ENCODE results near the gene RFNG. TPM values are rescaled to one million over a fixed set of nuclear protein-coding genes. Genes with fewer than 3 reads are reported as not detected.

The RFNG gene
- total RNA-seq, 1 experiment from 2014 or later: 52.0 TPM

DNA sequence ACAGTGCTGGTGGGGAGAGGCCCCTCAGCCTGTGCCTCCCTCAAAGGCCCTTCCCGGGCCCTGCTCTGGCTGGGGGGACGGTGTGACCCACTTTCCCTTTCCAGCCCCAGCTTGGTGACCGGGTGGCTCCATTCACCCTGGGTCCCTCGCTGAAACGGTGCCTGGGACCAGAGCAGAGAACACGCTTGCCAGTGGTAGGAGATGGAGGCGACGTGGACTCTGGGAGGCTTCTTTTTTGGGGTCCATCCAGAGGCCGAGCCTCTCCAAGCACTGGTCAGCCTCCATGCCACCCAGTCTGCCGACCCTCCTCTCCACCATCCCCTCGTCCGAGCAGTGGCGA, 36.7 kb downstream of the RFNG start:
- POLR2A ChIA-PET: no interaction called here
- H4K20me1 ChIP-seq (ENCODE audit: insufficient read depth): no peaks in the 10 kb centered on the region; the same call in 1 of the 2 replicates
- no peak overlapping the region for H2AFZ ChIP-seq (ENCODE audit: low read depth, low read length, poor library complexity, severe bottlenecking)
- H3K27me3 ChIP-seq (ENCODE audit: insufficient read depth, low read length): no peaks in the 10 kb centered on the region
- intact Hi-C loops (cut with micrococcal nuclease): no loop called here
- TF ChIP-seq, protein P1, sequence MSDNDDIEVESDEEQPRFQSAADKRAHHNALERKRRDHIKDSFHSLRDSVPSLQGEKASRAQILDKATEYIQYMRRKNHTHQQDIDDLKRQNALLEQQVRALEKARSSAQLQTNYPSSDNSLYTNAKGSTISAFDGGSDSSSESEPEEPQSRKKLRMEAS (IDR thresholded peaks at IDR 0.05): no peak
- H3K4me1 ChIP-seq (ENCODE audit: control insufficient read depth in 1 of 2, insufficient read depth in 2 of 2, low read length in 2 of 2): peaks cover 15 to 18% of the 10 kb centered on the region in 2 experiments; a peak in 3 of 4 replicates
- no peaks in the 10 kb centered on the region for H3K9me3 ChIP-seq (ENCODE audit: control insufficient read depth in 1 of 2, insufficient read depth in 1 of 2, low read depth in 1 of 2, low read length in 2 of 2)
- ATAC-seq (0 out of 2 replicates have a peak, but pooled peaks have one; percentile 3), DNase-seq (ENCODE audit: low read depth, low spot score) (no peak)
- no peak overlapping the region for H3K4me3 ChIP-seq (replicated peaks in 1 of 2; ENCODE audit: low read depth in 1 of 2, low read length in 2 of 2)
- H3K36me3 ChIP-seq (ENCODE audit: control insufficient read depth in 1 of 2, insufficient read depth in 2 of 2, low read length in 2 of 2): peaks cover 0 to 10% of the 10 kb centered on the region in 2 experiments; a peak in 1 of 4 replicates
- no peaks in the 10 kb centered on the region for H3K9me2 ChIP-seq (ENCODE audit: insufficient read depth)
- H3K4me2 ChIP-seq (ENCODE audit: low read length): no peak overlapping the region
- no TSS peak for BruUV-seq (replicated peaks)
- CTCF ChIA-PET: no interaction called here
- H3K9ac ChIP-seq (ENCODE audit: low read length): no peak overlapping the region
- H3K27ac ChIP-seq (ENCODE audit: low read depth, low read length): no peak overlapping the region; the same call in 1 of the 2 replicates
- RAD21 ChIA-PET (ENCODE audit: low non-redundant PET in 1 of 2, low total read pairs in 2 of 2, uncharacterized antibody in 2 of 2, unreplicated experiment in 2 of 2): no interaction called here
- H3K79me2 ChIP-seq (ENCODE audit: insufficient read depth, low read length): peaks cover 7% of the 10 kb centered on the region; the same call in 1 of the 2 replicates

DNA sequence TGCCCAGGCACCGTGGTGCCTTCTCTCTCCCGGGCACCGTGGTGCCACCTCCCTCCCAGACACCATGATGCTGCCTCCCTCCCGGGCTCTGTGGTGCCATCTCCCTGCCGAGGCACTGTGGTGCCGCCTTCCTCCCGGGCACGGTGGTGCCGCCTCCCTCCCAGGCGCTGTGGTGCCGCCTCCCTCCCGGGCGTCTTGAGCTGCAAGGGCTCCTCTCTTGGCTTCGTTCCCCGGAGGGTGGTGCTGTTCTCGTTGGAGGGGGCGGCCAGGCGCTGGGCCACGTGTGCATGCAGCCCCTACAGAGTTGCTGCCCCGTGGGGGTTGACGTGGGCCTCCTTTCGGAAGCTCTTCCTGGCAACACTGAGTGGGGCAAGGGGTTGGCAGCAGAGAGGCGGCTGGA, 37.2 kb downstream of the RFNG start:
- Histone ChIP-seq H3K9ac (ENCODE audit: low read length) (no peak overlapping the region), H3K9me2 (ENCODE audit: insufficient read depth) (no peaks in the 10 kb centered on the region), H3K4me2 (ENCODE audit: low read length) (no peak overlapping the region), H3K27me3 (ENCODE audit: insufficient read depth, low read length) (no peaks in the 10 kb centered on the region), H3K36me3 (ENCODE audit: control insufficient read depth in 1 of 2, insufficient read depth in 2 of 2, low read length in 2 of 2) (peaks cover 0 to 10% of the 10 kb centered on the region in 2 experiments; a peak in 1 of 4 replicates), H3K4me3 (replicated peaks in 1 of 2; ENCODE audit: low read depth in 1 of 2, low read length in 2 of 2) (no peak overlapping the region), H3K4me1 (ENCODE audit: control insufficient read depth in 1 of 2, insufficient read depth in 2 of 2, low read length in 2 of 2) (peaks cover 10 to 13% of the 10 kb centered on the region in 2 experiments; a peak in 2 of 4 replicates), H3K79me2 (ENCODE audit: insufficient read depth, low read length) (peaks cover 3% of the 10 kb centered on the region; the same call in 1 of the 2 replicates), H2AFZ (ENCODE audit: low read depth, low read length, poor library complexity, severe bottlenecking) (no peak overlapping the region), H3K9me3 (ENCODE audit: control insufficient read depth in 1 of 2, insufficient read depth in 1 of 2, low read depth in 1 of 2, low read length in 2 of 2) (no peaks in the 10 kb centered on the region), H4K20me1 (ENCODE audit: insufficient read depth) (no peaks in the 10 kb centered on the region), H3K27ac (ENCODE audit: low read depth, low read length) (no peak overlapping the region; the same call in 1 of the 2 replicates)
- intact Hi-C loops (cut with micrococcal nuclease): no loop called here
- ATAC-seq (0 out of 2 replicates have a peak, but pooled peaks have one; percentile 13), DNase-seq (ENCODE audit: low read depth, low spot score) (no peak)
- no peak for TF ChIP-seq ZNF274 (IDR thresholded peaks at IDR 0.05; ENCODE audit: low read depth, low read length)
- TF ChIP-seq EGR1 (IDR thresholded peaks at IDR 0.05; ENCODE audit: low read depth): no peak
- no peak for TF ChIP-seq CBX3 (IDR thresholded peaks at IDR 0.05; ENCODE audit: low read depth)
- no peak for TF ChIP-seq SP1 (IDR thresholded peaks at IDR 0.05; ENCODE audit: low read depth)
- TF ChIP-seq, protein P2, sequence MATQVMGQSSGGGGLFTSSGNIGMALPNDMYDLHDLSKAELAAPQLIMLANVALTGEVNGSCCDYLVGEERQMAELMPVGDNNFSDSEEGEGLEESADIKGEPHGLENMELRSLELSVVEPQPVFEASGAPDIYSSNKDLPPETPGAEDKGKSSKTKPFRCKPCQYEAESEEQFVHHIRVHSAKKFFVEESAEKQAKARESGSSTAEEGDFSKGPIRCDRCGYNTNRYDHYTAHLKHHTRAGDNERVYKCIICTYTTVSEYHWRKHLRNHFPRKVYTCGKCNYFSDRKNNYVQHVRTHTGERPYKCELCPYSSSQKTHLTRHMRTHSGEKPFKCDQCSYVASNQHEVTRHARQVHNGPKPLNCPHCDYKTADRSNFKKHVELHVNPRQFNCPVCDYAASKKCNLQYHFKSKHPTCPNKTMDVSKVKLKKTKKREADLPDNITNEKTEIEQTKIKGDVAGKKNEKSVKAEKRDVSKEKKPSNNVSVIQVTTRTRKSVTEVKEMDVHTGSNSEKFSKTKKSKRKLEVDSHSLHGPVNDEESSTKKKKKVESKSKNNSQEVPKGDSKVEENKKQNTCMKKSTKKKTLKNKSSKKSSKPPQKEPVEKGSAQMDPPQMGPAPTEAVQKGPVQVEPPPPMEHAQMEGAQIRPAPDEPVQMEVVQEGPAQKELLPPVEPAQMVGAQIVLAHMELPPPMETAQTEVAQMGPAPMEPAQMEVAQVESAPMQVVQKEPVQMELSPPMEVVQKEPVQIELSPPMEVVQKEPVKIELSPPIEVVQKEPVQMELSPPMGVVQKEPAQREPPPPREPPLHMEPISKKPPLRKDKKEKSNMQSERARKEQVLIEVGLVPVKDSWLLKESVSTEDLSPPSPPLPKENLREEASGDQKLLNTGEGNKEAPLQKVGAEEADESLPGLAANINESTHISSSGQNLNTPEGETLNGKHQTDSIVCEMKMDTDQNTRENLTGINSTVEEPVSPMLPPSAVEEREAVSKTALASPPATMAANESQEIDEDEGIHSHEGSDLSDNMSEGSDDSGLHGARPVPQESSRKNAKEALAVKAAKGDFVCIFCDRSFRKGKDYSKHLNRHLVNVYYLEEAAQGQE (IDR thresholded peaks at IDR 0.05; ENCODE audit: low read depth): no peak
- no peak for TF ChIP-seq TCF7L2 (IDR thresholded peaks at IDR 0.05; ENCODE audit: borderline replicate concordance, extremely low read depth, insufficient read depth, insufficient read length)
- no peak for TF ChIP-seq POLR2A (IDR thresholded peaks at IDR 0.05; ENCODE audit: borderline replicate concordance, extremely low read depth, insufficient read depth, insufficient read length)
- TF ChIP-seq SIN3A (IDR thresholded peaks at IDR 0.05; ENCODE audit: low read depth): no peak
- no peak for TF ChIP-seq POLR2AphosphoS5 (IDR thresholded peaks at IDR 0.05; ENCODE audit: low read depth, low read length)
- TF ChIP-seq, protein P3, sequence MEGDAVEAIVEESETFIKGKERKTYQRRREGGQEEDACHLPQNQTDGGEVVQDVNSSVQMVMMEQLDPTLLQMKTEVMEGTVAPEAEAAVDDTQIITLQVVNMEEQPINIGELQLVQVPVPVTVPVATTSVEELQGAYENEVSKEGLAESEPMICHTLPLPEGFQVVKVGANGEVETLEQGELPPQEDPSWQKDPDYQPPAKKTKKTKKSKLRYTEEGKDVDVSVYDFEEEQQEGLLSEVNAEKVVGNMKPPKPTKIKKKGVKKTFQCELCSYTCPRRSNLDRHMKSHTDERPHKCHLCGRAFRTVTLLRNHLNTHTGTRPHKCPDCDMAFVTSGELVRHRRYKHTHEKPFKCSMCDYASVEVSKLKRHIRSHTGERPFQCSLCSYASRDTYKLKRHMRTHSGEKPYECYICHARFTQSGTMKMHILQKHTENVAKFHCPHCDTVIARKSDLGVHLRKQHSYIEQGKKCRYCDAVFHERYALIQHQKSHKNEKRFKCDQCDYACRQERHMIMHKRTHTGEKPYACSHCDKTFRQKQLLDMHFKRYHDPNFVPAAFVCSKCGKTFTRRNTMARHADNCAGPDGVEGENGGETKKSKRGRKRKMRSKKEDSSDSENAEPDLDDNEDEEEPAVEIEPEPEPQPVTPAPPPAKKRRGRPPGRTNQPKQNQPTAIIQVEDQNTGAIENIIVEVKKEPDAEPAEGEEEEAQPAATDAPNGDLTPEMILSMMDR (IDR thresholded peaks at IDR 0.05 in 2 of 3, conservative IDR thresholded peaks at IDR 0.05 in 1 of 3; ENCODE audit: borderline replicate concordance in 1 of 3, insufficient read depth in 1 of 3, low read depth in 2 of 3, low read length in 2 of 3): no peak
- ChIA-PET CTCF (no interaction called here), POLR2A (no interaction called here), RAD21 (ENCODE audit: low non-redundant PET in 1 of 2, low total read pairs in 2 of 2, uncharacterized antibody in 2 of 2, unreplicated experiment in 2 of 2) (no interaction called here)
- BruUV-seq (replicated peaks): no TSS peak
